IPS-NIHi7 (cell line): Measurements from ENCODE around the gene MRGPRG.
"Not testable (repeated sequence)": the region's sequence is repeated elsewhere in the genome, so short reads cannot be mapped to it uniquely, and the experiment has no call there.

ENCODE experiments used
- DNase-seq: peaks from one replicate; pipeline ENCODE4 v3.0.0; 2012; ENCODE audit warnings: mixed read lengths; ENCODE audit errors: extremely low spot score

The MRGPRG gene, protein sequence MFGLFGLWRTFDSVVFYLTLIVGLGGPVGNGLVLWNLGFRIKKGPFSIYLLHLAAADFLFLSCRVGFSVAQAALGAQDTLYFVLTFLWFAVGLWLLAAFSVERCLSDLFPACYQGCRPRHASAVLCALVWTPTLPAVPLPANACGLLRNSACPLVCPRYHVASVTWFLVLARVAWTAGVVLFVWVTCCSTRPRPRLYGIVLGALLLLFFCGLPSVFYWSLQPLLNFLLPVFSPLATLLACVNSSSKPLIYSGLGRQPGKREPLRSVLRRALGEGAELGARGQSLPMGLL

DNA sequence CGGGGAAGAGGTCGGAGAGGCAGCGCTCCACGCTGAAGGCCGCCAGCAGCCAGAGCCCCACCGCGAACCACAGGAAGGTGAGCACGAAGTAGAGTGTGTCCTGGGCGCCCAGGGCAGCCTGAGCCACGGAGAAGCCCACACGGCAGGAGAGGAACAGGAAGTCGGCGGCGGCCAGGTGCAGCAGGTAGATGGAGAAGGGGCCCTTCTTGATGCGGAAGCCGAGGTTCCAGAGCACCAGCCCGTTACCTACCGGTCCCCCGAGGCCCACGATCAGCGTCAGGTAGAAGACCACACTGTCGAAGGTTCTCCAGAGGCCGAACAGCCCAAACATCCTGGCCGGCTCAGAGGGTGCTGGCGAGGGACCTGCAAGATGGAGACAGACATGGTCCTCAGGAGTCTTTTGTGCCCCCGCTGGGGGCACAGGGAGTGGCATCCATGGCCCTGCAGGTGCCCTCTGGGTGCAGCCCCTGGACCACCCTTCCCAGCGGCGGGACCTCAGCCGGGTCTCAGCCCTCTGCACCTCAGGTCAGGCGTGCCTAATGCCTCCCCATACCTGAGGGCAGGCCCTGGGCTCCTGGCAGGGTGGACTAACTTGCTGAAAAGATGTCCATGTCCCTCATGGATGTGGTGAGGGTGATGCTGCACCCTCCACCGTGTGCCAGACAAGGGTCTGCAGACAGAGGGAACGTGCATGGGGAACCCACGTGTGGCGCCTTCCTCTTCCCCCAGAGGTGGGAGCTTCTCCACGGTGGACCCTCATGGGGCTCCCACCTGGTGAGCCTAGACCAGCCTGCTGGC is at the start of gene MRGPRG:
TSS of gene MRGPRG (minus strand) at position 331 of the 798 bp plus-strand sequence. CDS start at position 331, 0 bp downstream.
- no peak for DNase-seq

DNA sequence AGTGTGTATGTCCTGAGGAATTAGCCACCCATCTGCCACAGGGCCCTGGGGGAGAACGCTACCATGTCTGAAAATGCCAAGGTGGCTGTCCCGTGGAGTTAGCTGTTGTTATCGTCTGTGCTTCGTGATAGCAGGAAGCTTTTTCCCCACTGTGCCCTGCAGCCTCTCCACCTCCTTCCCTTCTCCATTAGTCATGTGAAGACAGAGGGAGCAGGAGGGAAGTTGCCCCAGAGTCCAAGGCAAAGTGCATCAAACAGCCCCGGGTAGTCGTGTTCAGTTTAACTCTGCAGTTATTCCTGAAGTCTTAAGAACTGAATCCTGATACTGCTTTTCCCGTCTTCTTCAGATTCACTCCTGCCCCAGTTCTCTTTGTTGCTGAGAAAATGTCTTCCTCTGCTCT is 43.9 kb upstream of the MRGPRG start:
- DNase-seq, result not testable (repeated sequence)

DNA sequence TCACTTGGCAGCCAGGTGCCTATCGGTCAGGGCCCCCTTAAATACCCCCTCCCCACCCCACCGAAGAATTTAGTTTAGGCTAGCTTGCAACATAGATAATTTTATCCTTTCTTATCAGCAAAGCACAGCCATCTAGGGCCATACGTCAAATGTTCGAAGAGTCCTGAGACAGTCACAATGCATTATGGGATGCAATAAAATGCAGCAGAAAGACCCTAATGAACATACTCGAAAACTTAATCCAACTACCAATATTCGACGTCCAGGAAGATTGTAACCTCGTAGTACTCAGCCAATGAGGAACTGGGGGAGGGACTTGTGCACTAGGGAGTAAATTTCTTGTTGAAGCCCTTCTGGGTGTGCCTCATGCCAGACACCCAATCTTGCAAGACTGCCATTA is 43.2 kb upstream of the MRGPRG start:
- DNase-seq, result not testable (repeated sequence)

DNA sequence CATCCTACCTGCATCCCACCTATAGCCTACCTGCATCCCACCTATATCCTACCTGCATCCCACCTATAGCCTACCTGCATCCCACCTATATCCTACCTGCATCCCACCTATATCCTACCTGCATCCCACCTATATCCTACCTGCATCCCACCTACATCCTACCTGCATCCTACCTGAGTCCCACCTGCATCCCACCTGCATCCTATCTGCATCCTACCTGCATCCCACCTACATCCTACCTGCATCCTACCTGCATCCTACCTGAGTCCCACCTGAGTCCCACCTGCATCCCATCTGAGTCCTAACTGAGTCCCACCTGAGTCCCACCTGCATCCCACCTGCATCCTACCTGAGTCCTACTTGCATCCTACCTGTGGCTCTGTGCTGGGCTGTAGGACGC is 38.9 kb upstream of the MRGPRG start:
- not testable (repeated sequence) for DNase-seq

DNA sequence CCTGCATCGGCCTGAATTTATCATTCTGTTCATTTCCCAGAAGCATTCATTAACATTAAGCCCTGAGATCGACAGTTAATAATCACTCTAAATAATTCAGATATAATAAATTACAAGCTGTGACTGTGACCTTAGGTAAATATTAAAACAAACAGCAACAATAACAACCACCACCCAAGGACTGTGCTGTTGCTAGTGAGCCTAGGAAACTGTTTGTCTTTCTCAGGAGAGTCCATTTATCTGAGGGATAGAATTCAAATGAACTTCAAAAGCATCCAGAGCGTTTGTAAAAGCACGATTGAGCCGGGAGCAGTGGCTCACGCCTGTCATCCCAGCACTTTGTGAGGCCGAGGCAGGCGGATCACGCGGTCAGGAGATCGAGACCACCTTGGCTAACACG is 36.6 kb upstream of the MRGPRG start:
- not testable (repeated sequence) for DNase-seq

DNA sequence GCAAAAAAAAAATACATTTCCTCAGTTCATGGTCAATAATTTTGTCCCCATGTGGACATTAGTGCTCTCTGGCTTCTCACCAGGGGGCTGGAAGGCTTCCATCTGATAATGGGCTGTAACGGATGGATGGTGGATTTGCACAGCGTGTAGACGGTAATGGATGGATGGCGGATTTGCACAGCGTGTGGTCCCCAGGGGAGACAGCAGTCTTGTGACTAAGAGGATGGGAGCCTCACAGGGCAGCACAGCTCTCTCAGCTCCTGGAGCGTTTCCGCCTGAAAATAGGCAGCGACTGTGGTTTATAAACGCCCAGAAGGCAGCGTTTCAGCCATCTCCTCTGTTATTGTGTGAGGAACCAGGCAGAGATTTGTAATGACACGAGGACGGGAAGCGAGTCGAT is 36.2 kb upstream of the MRGPRG start:
- not testable (repeated sequence) for DNase-seq

DNA sequence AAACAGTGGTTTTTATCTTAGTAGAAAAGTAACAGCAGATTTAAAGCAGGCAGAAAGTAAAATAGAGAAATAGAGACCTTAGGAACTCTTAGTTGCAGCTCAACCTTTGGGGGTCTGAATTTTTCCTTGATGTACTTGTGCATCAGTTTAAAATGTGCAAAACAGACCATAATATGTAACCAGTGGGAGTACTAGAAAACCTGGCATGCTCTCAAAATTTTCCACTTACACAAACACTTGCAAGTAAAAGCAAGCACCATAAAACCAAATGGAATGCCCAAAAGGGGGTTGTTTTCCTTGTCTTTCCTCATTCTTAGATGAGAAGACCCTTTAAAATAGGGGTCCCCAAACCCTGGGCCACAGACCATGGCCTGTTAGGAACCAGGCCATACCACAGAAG is 26.5 kb upstream of the MRGPRG start:
- no peak for DNase-seq

DNA sequence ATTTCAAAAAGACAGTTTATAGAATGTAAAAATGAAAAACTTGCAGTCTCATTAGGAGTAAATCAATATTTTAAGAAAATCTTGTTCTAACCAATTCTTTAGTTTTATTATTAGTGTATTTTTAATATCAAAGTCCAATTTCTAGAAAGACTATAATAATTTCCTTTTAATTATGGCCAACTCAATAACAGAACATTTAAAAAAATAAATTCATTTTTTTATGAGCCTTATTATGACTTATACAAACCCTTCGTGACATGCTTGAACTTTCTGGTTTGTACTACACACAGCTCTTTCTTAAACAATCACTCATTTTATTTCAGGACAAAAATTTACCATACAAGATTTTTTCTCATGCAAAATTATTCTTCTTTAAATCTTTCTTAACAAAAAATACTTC is 25.3 kb upstream of the MRGPRG start:
- DNase-seq, result no peak

DNA sequence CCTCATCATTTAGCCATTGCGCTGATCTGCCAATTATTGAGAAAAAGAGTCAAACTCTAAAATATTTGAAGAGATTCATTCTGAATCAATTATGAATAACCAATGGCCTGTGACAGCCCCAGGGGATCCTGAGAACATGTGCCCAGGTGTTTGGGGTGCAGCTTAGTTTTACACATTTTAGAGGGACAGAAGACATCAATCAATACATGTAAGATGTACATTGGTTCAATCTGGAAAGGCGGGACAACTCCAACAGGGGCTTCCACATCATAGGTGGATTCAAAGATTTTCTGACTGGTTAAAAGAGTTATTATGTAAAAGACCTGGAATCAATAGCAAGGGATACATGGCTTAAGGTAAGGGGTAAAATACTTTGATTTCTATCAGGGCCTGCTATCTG is 18.5 kb upstream of the MRGPRG start:
- no peak for DNase-seq

DNA sequence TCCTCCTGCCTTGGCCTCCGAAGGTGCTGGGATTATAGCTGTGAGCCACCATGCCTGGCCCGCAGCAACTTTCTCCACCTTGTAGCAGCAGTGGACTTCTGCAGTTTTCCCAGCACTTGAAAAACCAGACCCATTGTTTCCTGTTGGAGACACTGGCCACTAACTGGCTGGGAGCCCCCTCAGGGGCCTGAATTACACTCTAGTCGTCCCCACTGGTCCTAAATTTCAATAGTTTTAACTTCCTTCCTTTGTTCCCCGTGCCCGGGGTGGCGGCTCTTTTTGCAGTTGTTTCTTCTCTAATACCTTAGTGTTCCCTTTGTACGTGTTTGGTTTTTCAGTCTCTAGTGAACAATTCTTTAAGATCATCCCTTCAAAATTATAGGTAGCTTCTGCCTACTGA is 16.2 kb upstream of the MRGPRG start:
- DNase-seq, result no peak

DNA sequence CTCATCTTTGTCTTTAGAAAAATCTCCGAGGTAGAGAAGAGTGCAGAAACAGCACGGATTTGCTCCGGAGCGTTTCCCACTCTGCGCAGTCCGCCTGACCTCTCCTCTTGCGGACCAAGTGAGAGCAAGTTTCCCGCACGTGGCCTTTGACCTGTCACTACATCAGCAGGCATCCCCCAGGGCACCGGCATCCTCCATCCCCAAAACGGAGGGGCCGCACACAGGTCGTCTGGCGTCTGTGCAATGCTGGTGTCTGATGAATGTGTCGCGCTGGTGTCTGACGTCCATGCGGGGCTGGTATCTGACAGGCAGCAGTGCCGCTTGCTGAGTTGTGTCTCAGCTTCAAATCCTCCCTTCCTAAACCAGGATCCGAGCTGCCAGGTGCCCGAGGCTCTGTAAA is 14.3 kb upstream of the MRGPRG start:
- no peak for DNase-seq

DNA sequence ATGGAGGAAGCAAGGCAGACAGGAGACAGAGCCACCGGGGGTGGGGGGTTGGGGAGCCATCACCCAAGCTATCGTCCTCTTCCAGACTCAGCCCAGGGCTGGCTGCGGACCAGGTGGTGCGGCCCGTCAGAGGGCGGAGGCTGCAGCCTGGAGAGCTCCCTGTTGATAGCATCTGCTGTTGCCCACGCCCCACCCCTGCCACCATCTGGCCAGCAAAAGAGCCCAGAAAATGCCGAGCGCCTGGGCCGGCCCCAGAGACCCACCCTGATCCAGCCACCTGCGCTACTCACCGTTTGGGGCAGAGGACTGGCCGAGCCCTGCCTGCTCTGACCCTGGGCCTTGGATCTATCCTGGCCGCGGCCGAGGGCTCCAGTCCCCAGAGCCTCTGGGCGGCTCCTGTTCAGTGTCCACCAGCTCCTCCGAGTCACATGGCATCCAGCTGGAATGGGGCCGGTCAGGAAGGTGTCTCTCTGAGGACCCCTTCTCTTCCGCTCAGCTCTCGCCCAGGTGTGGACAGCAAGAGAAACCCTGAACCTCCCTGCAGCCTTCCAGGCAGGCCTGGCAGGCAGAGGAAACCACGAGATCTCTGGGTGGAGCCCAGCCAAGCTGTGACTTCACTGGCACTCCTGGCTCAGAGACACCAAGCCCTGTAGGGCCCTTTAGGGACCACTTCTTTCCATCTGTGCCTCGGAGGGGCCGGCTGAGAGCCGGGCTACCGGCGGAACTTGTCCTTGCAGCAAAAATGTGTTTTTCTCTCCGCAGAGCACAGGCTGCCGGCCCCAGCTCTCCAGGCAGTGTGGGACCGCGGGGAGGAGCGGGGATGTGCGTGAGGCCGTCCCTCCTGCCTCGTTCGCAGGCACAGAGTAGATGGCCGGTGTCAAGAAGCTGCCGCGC is 13.5 kb upstream of the MRGPRG start, which contains the start of gene MRGPRE:
TSS of gene MRGPRE (minus strand) at position 567 of the 894 bp plus-strand sequence. CDS start 3,618 bp downstream, outside the sequence.
- peak; percentile 21 for DNase-seq

DNA sequence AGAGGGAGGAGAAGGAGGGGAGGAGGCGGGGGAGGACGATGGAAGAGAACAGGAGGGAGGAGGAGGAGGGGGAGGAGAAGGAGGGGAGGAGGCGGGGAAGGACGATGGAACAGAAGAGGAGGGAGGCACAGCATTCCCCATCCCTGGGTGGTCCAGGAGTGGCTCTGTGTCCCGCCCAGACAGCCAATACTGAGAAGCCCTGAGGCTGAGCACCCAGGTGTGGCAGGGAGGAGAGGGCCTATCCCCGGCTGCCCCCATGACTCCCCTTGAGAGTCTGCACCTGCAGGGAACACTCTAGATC is 12.9 kb upstream of the MRGPRG start:
- DNase-seq, result no peak

DNA sequence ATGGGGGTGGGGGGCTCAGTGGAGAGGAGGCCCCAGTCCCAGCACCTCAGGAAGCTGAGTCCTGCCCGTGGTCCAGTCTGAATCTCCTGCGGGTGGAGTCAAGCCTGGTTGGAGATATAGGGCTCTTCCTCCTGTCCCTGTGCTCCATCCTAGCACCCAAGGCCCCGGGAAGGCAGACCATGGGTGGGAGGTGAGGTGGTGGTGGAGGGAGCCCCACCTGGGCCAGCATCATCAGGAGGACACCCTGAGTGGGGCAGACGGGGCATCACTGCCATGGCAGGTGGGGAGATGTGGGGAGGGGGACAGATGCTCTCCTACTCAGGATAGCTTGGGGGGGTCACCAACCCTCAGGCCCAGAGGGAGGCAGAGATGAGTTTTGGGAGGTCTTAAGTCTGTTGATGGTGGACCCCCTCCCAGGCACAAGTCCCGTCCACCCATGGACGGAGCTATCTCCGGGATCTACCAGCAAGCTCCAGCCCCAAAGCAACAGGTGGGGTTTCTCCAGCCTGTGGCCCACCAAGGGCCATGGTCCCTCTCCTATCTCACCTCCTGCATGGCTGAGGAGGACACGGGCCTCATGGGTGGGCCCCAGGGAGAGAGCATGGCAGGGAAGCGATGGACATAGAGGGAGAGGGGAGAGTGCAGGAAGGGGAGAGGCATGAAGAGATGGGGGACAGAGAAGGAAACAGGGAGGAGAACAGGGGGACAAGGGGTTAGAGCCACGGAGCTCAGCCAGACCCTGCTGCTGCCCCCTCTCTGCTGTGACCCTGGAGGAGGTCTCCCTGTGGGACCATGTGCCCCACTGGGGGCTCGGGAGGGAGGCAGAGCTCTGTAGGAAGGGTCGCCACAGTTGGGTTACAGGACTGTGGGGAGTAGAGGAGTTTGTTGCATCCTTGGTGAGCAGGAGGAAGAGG is 12.3 kb upstream of the MRGPRG start:
- DNase-seq, result no peak

DNA sequence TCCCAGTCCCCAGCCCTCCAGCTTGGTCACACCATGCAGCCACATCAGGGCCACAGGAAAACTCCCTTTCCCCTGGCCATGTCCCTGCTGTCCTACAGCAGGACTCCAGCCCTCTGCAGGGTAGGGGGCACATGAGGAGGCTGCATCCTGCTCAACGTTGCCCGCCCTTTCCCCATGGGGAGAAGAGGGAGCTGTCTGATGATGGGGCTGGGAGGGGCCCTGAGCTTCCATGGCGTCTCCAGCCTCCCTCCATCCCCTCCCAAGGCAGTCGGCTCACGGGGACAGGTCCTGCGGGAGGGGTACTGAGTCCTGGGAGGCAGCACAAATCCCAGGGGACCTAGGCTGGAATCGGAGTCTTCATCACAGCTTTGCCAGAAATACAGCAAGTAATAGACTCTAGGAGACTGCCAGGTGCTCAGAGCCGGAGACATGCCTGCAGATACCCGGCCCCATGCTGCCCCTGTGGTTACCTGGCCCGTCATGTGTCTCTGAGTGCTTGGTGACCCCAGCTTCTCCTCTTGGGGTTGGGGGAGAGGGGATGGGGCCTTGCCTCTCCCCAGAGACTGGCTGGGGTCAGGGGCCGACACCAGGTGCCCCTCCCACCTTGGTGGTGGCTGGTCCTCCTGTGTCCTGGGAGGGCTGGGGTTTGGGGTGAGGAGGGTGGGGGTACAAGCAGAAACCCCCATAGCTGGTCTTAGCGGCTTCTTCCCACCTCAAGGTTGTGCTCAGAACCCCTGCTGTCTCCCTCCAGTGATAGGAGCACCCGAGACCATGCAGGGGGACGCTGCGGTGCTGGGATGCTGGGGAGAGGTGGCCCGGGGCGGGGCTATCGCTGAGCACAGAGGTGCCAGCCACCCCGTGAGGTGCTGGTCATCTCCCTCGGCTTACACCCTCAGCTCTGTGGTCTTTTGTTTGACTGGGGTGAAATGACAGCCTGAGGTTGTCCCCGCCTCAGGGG is 11.3 kb upstream of the MRGPRG start:
- DNase-seq, result no peak

DNA sequence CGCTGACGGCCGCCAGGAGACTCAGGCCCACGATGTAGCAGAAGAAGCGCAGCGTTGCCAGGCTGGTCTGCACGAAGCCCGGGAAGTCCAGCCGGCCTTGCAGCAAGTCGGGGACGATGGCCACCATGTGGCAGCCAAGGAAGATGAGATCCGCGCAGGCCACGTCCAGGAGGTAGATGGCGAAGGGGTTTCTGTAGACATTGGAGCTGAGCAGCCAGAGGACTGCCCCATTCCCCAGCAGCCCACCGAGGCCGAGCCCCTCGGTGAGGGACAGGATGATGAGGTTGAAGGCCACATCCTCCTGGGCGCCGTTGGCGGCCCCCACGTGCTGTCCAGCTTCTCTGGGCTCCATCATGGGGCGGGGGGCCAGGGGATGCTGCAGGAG is 9.8 kb upstream of the MRGPRG start:
- no peak for DNase-seq

DNA sequence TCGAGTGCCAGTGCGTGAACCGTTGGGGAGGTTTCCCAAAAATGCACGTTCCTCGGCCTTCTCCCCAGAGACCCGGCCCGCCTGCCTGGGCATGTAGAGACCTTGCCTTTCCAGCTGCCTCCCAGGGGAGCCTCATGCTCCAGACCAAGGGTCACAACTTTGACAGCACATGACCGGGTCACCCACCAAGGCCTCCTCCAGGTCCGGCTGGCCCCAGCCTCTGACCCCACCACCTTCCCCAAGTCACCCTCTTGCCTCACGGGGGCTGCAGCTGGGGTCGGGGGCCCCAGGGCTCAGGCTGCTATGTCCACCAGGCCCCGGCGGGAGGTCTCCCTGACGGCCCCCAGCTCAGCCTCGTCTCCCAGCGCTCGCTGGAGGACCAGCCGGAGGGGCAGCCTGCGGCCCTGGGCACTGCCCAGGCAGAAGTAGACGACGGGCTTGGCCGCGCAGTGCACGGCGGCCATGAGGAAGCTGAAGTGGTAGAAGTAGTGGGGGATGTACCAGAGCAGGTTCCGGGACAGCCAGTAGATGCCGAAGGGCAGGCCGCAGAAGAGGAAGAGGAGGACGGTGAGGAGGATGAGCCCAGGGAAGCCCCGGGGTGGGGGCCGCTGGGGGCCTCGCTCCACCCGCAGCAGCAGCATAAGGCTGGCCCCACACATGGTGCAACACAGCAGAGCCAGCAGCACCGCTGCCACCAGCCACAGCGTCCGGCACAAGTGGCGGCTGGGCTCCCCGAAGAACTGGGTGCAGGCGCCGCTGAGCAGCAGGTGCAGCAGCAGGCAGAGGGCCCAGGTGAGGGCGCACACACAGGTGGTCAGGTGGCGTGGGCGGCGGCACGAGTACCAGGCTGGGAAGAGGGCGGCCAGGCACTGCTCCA is 9.2 kb upstream of the MRGPRG start:
- no peak for DNase-seq

DNA sequence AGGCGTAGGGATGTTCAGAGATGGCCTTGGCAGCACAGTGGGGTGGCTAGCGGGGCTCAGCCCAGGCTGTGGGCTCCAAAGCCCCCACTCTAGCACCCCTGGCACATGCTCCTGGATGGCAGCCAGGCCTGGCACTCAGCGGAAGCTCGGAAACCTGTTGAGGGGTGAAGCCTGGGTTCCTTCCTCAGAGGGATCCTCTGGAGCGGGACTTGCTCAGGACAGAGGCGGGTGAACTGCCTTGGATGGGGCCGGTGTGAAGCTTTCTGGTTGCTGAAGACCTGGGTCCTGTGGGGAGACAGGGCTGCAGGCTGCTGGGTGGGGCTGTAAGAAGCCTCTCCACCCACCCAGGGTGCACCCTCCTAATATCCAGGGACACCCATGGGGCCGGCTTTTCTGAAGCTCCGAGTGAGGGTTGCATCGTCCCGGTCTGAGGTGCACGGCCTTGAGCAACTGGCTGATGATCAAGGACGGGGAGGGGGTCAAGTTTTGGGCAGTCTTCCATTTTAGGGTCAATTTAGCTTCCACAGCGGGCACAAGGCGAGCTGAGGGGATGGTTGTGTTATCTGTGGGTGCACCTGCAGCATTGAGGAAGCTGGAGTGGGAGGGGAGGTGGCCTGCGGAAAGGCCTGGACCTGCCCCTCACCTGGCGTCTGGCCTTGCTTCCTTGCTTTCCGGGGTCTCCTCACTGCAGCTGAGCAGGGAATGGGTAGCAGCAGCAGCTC is 8.4 kb upstream of the MRGPRG start:
- DNase-seq, result no peak
